GM12878 (cell line): ENCODE results near the gene WRAP73. TPM values are rescaled to one million over a fixed set of nuclear protein-coding genes. Genes with fewer than 3 reads are reported as not detected.

Experiments used
- ATAC-seq: fragments of 200-7000 bp; cut with Tn5 transposase; 3 replicates; pipeline ENCODE4 v1.9.1; 2020; ENCODE audit warnings: mild to moderate bottlenecking, moderate library complexity
- BruUV-seq: library from RNA; stranded (reverse); fragments of 400-500 nt; replicated peaks from 2 replicates; lab custom pipeline; 2021; lab: Mats Ljungman, UMichigan
- CTCF ChIA-PET: fragments of 300-600 bp; sonication (Branson Sonifier 250); formaldehyde crosslinking; extraction: SDS; loops from one replicate; lab custom pipeline; 2021; ENCODE audit warnings: inconsistent platforms; lab: Yijun Ruan, JAX
- POLR2A ChIA-PET: fragments of 350-600 bp; formaldehyde crosslinking; extraction: SDS; loops from one replicate; lab custom pipeline; 2021; ENCODE audit warnings: inconsistent platforms; lab: Charles Lee
- RAD21 ChIA-PET: fragments of 300-600 bp; sonication (Branson Sonifier 250); formaldehyde crosslinking; loops from one replicate; lab custom pipeline; 2023; ENCODE audit warnings: antibody characterized with exemption; ENCODE audit not compliant: unreplicated experiment; lab: Charles Lee
- SMC1A ChIA-PET: fragments of 300-600 bp; sonication (Branson Sonifier 250); formaldehyde crosslinking; loops from one replicate; lab custom pipeline; 2023; ENCODE audit not compliant: unreplicated experiment, uncharacterized antibody; lab: Charles Lee
- DNase-seq: peaks from one replicate; pipeline ENCODE4 v3.0.0-alpha.2; 2011; ENCODE audit warnings: low read depth, low spot score
- FAIRE-seq: peaks from 3 replicates; lab custom pipeline; 2011; peaks lifted over from hg19 to GRCh38; lab: Jason Lieb, UNC
- H2AFZ ChIP-seq: 2 replicates; pipeline ENCODE4 v1.6.0; 2011; ENCODE audit warnings: low read depth, low read length, control low read depth; ENCODE audit not compliant: control insufficient read depth
- H3K27ac ChIP-seq: 2 replicates; pipeline ENCODE4 v1.5.1; 2011; ENCODE audit warnings: control low read depth; ENCODE audit not compliant: control insufficient read depth, insufficient read depth
- H3K27me3 ChIP-seq, 2 experiments: replicated peaks in 1 of 2; 2 replicates each; pipeline versions ENCODE4 v1.6.0 to v1.6.1; 2011; ENCODE audit warnings: low read length in 1 of 2; ENCODE audit not compliant: control insufficient read depth in 2 of 2, insufficient read depth in 2 of 2
- H3K36me3 ChIP-seq, 2 experiments: 2 replicates each; pipeline ENCODE4 v1.5.1; 2011; ENCODE audit warnings: low read length in 1 of 2; ENCODE audit not compliant: control insufficient read depth in 2 of 2, insufficient read depth in 2 of 2
- H3K4me1 ChIP-seq: 2 replicates; pipeline ENCODE4 v1.6.1; 2011; ENCODE audit warnings: mild to moderate bottlenecking, low read length, moderate library complexity, mixed read lengths; ENCODE audit not compliant: control insufficient read depth, insufficient read depth
- H3K4me2 ChIP-seq: 2 replicates; pipeline ENCODE4 v1.6.0; 2011; ENCODE audit warnings: control low read depth; ENCODE audit not compliant: control insufficient read depth, insufficient read depth
- H3K4me3 ChIP-seq: fragments of 200-600 bp; sonication (generic); 2 replicates; pipeline ENCODE4 v1.5.1; 2016
- H3K79me2 ChIP-seq: 2 replicates; pipeline ENCODE4 v1.6.0; 2011; ENCODE audit warnings: low read length; ENCODE audit not compliant: control insufficient read depth, insufficient read depth
- H3K9ac ChIP-seq: 2 replicates; pipeline ENCODE4 v1.8.0; 2011; ENCODE audit warnings: low read length, control low read depth, mixed read lengths; ENCODE audit not compliant: control insufficient read depth, insufficient read depth
- H3K9me3 ChIP-seq: replicated peaks from 3 replicates; pipeline ENCODE4 v1.5.1; 2011; ENCODE audit warnings: mild to moderate bottlenecking, low read length; ENCODE audit not compliant: control insufficient read depth, insufficient read depth
- H4K20me1 ChIP-seq: 2 replicates; pipeline ENCODE4 v1.6.0; 2011; ENCODE audit not compliant: control insufficient read depth, insufficient read depth
- CEBPZ ChIP-seq: fragments of 150-350 bp; IDR thresholded peaks from 2 replicates; pipeline ENCODE4 v1.6.1; 2016; ENCODE audit warnings: low read depth, low read length
- ESRRA ChIP-seq: IDR thresholded peaks from 2 replicates; pipeline ENCODE4 v1.6.1; 2012; ENCODE audit warnings: mild to moderate bottlenecking, low read length, improper control_type of control experiment
- EZH2 ChIP-seq: IDR thresholded peaks from 2 replicates; pipeline ENCODE4 v1.6.1; 2012; ENCODE audit warnings: low read depth, mild to moderate bottlenecking, control low read depth, inconsistent platforms, low read length, borderline replicate concordance; ENCODE audit not compliant: control insufficient read depth
- JUND ChIP-seq: IDR thresholded peaks from 2 replicates; pipeline ENCODE4 v1.6.1; 2012; ENCODE audit warnings: low read depth, mild to moderate bottlenecking, low read length, improper control_type of control experiment, moderate library complexity
- MEF2A ChIP-seq: IDR thresholded peaks from 2 replicates; pipeline ENCODE4 v1.6.1; 2011; ENCODE audit warnings: low read depth, mild to moderate bottlenecking, low read length, moderate library complexity; ENCODE audit not compliant: insufficient read depth
- POLR2AphosphoS5 ChIP-seq: IDR thresholded peaks from 2 replicates; pipeline ENCODE4 v1.6.1; 2011; ENCODE audit warnings: mild to moderate bottlenecking, low read length, inconsistent platforms
- RAD51 ChIP-seq: fragments of 450-650 bp; IDR thresholded peaks from 2 replicates; pipeline ENCODE4 v1.6.1; 2016; ENCODE audit warnings: moderate library complexity, mild to moderate bottlenecking, inconsistent platforms
- SMAD1 ChIP-seq: fragments of 450-650 bp; IDR thresholded peaks from 2 replicates; pipeline ENCODE4 v1.6.1; 2018; ENCODE audit warnings: mild to moderate bottlenecking, low read depth; ENCODE audit not compliant: partially characterized antibody
- ZNF217 ChIP-seq: fragments of 450-650 bp; IDR thresholded peaks from 2 replicates; pipeline ENCODE4 v1.6.1; 2017; ENCODE audit warnings: antibody characterized with exemption, mild to moderate bottlenecking
- whole genome bisulfite sequencing: methylation state at CpG from one replicate; pipeline ENCODE4 v1.1.6; 2016; ENCODE audit warnings: low lambda C conversion rate; ENCODE audit not compliant: insufficient replicate concordance, insufficient coverage; ENCODE audit errors: missing lambda C conversion rate; 5-methylcytosine and 5-hydroxymethylcytosine counted together
- in situ Hi-C: fragments of 300-500 bp; cut with MboI; formaldehyde crosslinking; loops from 9 replicates; pipeline ENCODE4 v1.14.3; 2018; ENCODE audit warnings: mixed read lengths
- intact Hi-C: fragments of 100-400 bp; cut with micrococcal nuclease; formaldehyde crosslinking; loops from one replicate; pipeline ENCODE4 v1.14.2; 2022; ENCODE audit not compliant: unreplicated experiment
- polyA plus RNA-seq, 11 experiments: library from polyadenylated mRNA; depleted of rRNA in 4 of 11; unstranded in 6 of 11; stranded (reverse) in 5 of 11; fragments of >200 nt; fragmentation: Nextera tagmentation in 4 of 11; fragmentation: Illumina TruSeq in 1 of 11; extraction: Ambion mirVana in 4 of 11; extraction: Trizol in 1 of 11; gene quantifications; 1 replicate in 1 of 11; 2 replicates in 10 of 11; pipeline versions ENCODE4 v1.2.1 to v1.2.3, GENCODE V29; 2011 to 2016; ENCODE audit warnings: inconsistent platforms in 2 of 11, missing spikeins in 2 of 11, low read depth in 1 of 11
- total RNA-seq, 4 experiments: library from RNA; depleted of rRNA in 3 of 4; stranded (reverse); fragments of >200 nt in 3 of 4; fragmentation: Illumina TruSeq in 1 of 4; extraction: Trizol in 1 of 4; gene quantifications; 2 replicates each; pipeline versions ENCODE4 v1.2.1 to v1.2.3, GENCODE V29; 2013 to 2021
- TF ChIP-seq, protein P1 (sequence below): fragments of 450-650 bp; IDR thresholded peaks from 2 replicates; pipeline ENCODE4 v1.6.1; 2016; ENCODE audit warnings: mild to moderate bottlenecking

The WRAP73 gene
- total and polyA plus RNA-seq, 10 of the 15 experiments (the other 5 are each of a cell fraction or from before 2014, with no cell fraction given): 3.2 to 65.8 (median 48.0) TPM

DNA sequence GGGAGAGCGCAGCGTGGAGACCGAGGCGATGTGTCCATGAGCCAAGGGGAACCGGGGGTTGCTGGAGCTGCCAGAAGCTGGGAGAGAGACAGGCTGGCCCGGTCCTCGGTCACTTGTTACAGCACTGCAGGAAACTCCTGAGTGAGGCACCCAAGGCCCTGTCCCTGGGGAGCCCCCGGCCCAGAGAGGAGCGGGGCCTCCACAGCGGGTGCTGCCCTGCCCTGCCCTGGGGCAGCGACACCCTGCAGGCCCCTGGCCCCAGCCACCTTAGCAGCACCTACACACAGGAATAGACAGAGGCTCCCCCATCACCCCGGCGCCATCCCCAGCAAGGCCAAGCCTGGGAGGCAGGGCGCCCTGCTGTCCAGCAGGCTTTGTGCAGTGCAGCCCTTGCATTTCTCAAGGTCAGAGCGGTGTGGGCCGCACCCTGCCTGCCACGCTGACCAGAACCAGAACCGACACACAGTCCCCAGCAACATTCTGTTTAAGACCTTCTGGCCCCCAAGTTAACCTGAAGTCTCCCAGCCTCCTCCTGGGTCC, 32.0 kb downstream of the WRAP73 start:
- ATAC-seq: no peak
- SMC1A ChIA-PET: no interaction called here
- CTCF ChIA-PET: interaction anchor here (1.1 to 1.4 kb wide), 3 partner anchors 52 to 109 kb away, joined by 3 to 7 read pairs (median 3); no protein-coding TSS in a partner anchor
- no peaks in the 10 kb centered on the region for H4K20me1 ChIP-seq
- 21% methylated on average over 18 of the region's 18 CpGs for WGBS
- POLR2A ChIA-PET: no interaction called here
- no peak overlapping the region for H2AFZ ChIP-seq
- H3K9me3 ChIP-seq: no peaks in the 10 kb centered on the region
- DNase-seq: no peak
- H3K4me3 ChIP-seq: no peak overlapping the region
- RAD21 ChIA-PET: no interaction called here
- H3K27ac ChIP-seq: no peak overlapping the region
- no TSS peak for BruUV-seq
- peaks cover 0 to 2% of the 10 kb centered on the region in 2 experiments; a peak in 2 of 4 replicates for H3K27me3 ChIP-seq
- intact Hi-C loops: no loop called here
- H3K4me1 ChIP-seq: no peaks in the 10 kb centered on the region
- in situ Hi-C loops: loop anchor here (5.0 kb wide), 1 partner anchor 166 kb away; the partner anchor contains the start of gene ARHGEF16
- H3K79me2 ChIP-seq: no peaks in the 10 kb centered on the region
- H3K9ac ChIP-seq: no peak overlapping the region
- FAIRE-seq: no peak
- H3K36me3 ChIP-seq: no peaks in the 10 kb centered on the region
- TF ChIP-seq POLR2AphosphoS5 (no peak), CEBPZ (no peak), EZH2 (no peak), ZNF217 (no peak), MEF2A (no peak), RAD51 (no peak), SMAD1 (no peak), ESRRA (no peak), JUND (no peak)
- TF ChIP-seq, protein P1, sequence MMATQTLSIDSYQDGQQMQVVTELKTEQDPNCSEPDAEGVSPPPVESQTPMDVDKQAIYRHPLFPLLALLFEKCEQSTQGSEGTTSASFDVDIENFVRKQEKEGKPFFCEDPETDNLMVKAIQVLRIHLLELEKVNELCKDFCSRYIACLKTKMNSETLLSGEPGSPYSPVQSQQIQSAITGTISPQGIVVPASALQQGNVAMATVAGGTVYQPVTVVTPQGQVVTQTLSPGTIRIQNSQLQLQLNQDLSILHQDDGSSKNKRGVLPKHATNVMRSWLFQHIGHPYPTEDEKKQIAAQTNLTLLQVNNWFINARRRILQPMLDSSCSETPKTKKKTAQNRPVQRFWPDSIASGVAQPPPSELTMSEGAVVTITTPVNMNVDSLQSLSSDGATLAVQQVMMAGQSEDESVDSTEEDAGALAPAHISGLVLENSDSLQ: no peak
- H3K4me2 ChIP-seq: no peak overlapping the region
